Measurements from ENCODE around the gene KCNV2. TPM values are rescaled to one million over a fixed set of nuclear protein-coding genes. Genes with fewer than 3 reads are reported as not detected.

The KCNV2 gene
- total RNA-seq, 1 donor from 2014 or later, result not detected

DNA sequence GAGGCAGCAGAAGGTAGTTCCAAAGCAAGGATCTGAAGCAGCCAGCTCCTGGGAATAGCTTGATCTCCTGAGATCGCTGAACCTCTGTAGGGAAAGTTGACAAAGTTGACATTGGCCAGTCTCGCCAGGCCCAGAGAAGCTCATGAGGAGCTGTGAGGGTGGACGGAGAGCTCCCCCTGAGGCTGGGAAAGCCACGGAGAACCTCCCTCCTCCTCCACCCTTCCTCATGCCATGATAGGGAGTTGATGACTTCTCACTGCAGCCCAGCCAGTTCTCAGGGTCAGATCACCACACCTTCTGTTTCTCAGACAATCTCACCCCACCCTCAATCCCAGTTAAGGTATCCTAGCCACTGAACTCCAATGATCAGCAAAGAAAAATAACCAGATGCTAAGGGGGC is 30.4 kb upstream of the KCNV2 start:
- no peaks in the 10 kb centered on the region for H3K27me3 ChIP-seq (ENCODE audit: insufficient read depth, low read length)
- H3K4me2 ChIP-seq (ENCODE audit: low read length), result no peak overlapping the region
- Mint-ChIP-seq H3K27ac (ENCODE audit: unreplicated experiment) (no peak overlapping the region), H3K4me3 (ENCODE audit: unreplicated experiment) (no peak overlapping the region), H3K4me1 (ENCODE audit: low read depth, unreplicated experiment) (peaks cover 5% of the 10 kb centered on the region), H3K36me3 (ENCODE audit: low read depth, unreplicated experiment) (peaks cover 3% of the 10 kb centered on the region), H3K27me3 (ENCODE audit: low read depth, unreplicated experiment) (no peaks in the 10 kb centered on the region), H3K9me3 (ENCODE audit: unreplicated experiment) (no peaks in the 10 kb centered on the region)
- no peak overlapping the region for H3K4me3 ChIP-seq (ENCODE audit: insufficient read depth, low read depth, low read length)
- no peaks in the 10 kb centered on the region for H4K20me1 ChIP-seq (ENCODE audit: insufficient read depth, low read length)
- no peak overlapping the region for H2AFZ ChIP-seq (ENCODE audit: low read depth, low read length)
- H3K79me2 ChIP-seq (ENCODE audit: insufficient read depth, low read length), result no peaks in the 10 kb centered on the region
- FAIRE-seq, result no peak
- TF ChIP-seq, protein P1, sequence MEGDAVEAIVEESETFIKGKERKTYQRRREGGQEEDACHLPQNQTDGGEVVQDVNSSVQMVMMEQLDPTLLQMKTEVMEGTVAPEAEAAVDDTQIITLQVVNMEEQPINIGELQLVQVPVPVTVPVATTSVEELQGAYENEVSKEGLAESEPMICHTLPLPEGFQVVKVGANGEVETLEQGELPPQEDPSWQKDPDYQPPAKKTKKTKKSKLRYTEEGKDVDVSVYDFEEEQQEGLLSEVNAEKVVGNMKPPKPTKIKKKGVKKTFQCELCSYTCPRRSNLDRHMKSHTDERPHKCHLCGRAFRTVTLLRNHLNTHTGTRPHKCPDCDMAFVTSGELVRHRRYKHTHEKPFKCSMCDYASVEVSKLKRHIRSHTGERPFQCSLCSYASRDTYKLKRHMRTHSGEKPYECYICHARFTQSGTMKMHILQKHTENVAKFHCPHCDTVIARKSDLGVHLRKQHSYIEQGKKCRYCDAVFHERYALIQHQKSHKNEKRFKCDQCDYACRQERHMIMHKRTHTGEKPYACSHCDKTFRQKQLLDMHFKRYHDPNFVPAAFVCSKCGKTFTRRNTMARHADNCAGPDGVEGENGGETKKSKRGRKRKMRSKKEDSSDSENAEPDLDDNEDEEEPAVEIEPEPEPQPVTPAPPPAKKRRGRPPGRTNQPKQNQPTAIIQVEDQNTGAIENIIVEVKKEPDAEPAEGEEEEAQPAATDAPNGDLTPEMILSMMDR (IDR thresholded peaks at IDR 0.05; ENCODE audit: insufficient read depth, low read depth, low read length), result no peak
- no peak for TF ChIP-seq EZH2 (IDR thresholded peaks at IDR 0.05; ENCODE audit: insufficient read depth, low read length)
- H3K27ac ChIP-seq (ENCODE audit: low read depth, low read length), result no peak overlapping the region
- no peak for DNase-seq (ENCODE audit: low read depth)
- no peaks in the 10 kb centered on the region for H3K9me3 ChIP-seq (ENCODE audit: insufficient read depth, low read depth, low read length)
- H3K4me1 ChIP-seq (ENCODE audit: insufficient read depth, low read length), result no peaks in the 10 kb centered on the region
- H3K36me3 ChIP-seq (ENCODE audit: insufficient read depth, low read length), result no peaks in the 10 kb centered on the region
- no peak overlapping the region for H3K9ac ChIP-seq (ENCODE audit: low read length)

DNA sequence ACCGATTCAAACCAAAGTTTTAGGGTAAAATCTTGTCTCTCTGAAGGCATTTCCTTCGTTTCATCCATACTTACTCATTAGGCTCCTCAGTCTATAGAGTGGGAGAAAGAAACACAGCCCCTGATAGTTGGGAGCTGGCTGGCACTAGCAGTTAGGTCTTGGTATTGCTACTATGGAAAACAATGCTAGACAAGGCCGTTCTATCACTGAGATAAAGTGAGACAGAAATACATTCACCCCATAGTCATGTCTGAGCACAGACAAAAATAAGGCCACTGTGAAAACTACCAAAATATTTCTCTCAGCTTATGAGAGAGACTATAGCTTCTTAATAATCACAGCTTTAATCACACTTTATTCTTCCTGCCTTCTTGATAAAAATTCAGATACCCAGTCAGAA is 28.7 kb upstream of the KCNV2 start:
- no peaks in the 10 kb centered on the region for H3K27me3 Mint-ChIP-seq (ENCODE audit: low read depth, unreplicated experiment)
- Histone ChIP-seq H3K27ac (ENCODE audit: low read depth, low read length) (no peak overlapping the region), H3K9me3 (ENCODE audit: insufficient read depth, low read depth, low read length) (no peaks in the 10 kb centered on the region), H3K79me2 (ENCODE audit: insufficient read depth, low read length) (no peaks in the 10 kb centered on the region), H2AFZ (ENCODE audit: low read depth, low read length) (no peak overlapping the region), H3K9ac (ENCODE audit: low read length) (no peak overlapping the region), H3K4me1 (ENCODE audit: insufficient read depth, low read length) (no peaks in the 10 kb centered on the region), H3K4me2 (ENCODE audit: low read length) (no peak overlapping the region), H4K20me1 (ENCODE audit: insufficient read depth, low read length) (no peaks in the 10 kb centered on the region), H3K4me3 (ENCODE audit: insufficient read depth, low read depth, low read length) (no peak overlapping the region), H3K36me3 (ENCODE audit: insufficient read depth, low read length) (no peaks in the 10 kb centered on the region), H3K27me3 (ENCODE audit: insufficient read depth, low read length) (no peaks in the 10 kb centered on the region)
- H3K4me3 Mint-ChIP-seq (ENCODE audit: unreplicated experiment), result no peak overlapping the region
- TF ChIP-seq EZH2 (IDR thresholded peaks at IDR 0.05; ENCODE audit: insufficient read depth, low read length), result no peak
- TF ChIP-seq, protein P1 (IDR thresholded peaks at IDR 0.05; ENCODE audit: insufficient read depth, low read depth, low read length), result no peak
- FAIRE-seq (no peak), DNase-seq (ENCODE audit: low read depth) (no peak)
- H3K4me1 Mint-ChIP-seq (ENCODE audit: low read depth, unreplicated experiment), result peaks cover 5% of the 10 kb centered on the region
- peaks cover 3% of the 10 kb centered on the region for H3K36me3 Mint-ChIP-seq (ENCODE audit: low read depth, unreplicated experiment)
- H3K9me3 Mint-ChIP-seq (ENCODE audit: unreplicated experiment), result no peaks in the 10 kb centered on the region
- no peak overlapping the region for H3K27ac Mint-ChIP-seq (ENCODE audit: unreplicated experiment)

DNA sequence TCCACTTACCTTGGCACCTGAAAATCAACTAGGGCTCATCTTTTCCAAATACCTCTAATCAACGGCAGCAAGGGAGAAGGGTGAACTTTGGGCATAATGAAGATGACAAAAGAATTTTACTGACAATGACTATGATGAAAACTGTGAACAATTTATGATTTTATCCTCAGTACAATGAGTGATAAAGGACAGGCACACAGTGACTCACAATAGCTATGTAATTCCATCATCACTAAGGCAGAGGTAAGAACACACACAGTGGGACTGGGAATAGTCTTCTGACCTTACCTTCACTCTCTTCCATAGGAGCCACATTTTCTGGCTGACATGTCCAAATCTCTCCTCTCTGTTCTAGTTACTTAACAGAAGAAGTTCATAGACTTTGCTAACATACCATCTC is 26.1 kb upstream of the KCNV2 start:
- Histone ChIP-seq H3K79me2 (ENCODE audit: insufficient read depth, low read length) (no peaks in the 10 kb centered on the region), H4K20me1 (ENCODE audit: insufficient read depth, low read length) (no peaks in the 10 kb centered on the region), H3K36me3 (ENCODE audit: insufficient read depth, low read length) (no peaks in the 10 kb centered on the region), H3K4me2 (ENCODE audit: low read length) (no peak overlapping the region), H3K9ac (ENCODE audit: low read length) (no peak overlapping the region), H3K4me1 (ENCODE audit: insufficient read depth, low read length) (no peaks in the 10 kb centered on the region), H3K27me3 (ENCODE audit: insufficient read depth, low read length) (no peaks in the 10 kb centered on the region), H3K27ac (ENCODE audit: low read depth, low read length) (no peak overlapping the region), H2AFZ (ENCODE audit: low read depth, low read length) (no peak overlapping the region), H3K4me3 (ENCODE audit: insufficient read depth, low read depth, low read length) (no peak overlapping the region), H3K9me3 (ENCODE audit: insufficient read depth, low read depth, low read length) (no peaks in the 10 kb centered on the region)
- DNase-seq (ENCODE audit: low read depth), result no peak
- H3K9me3 Mint-ChIP-seq (ENCODE audit: unreplicated experiment), result no peaks in the 10 kb centered on the region
- no peak overlapping the region for H3K27ac Mint-ChIP-seq (ENCODE audit: unreplicated experiment)
- no peak overlapping the region for H3K4me3 Mint-ChIP-seq (ENCODE audit: unreplicated experiment)
- peaks cover 5% of the 10 kb centered on the region for H3K4me1 Mint-ChIP-seq (ENCODE audit: low read depth, unreplicated experiment)
- peaks cover 3% of the 10 kb centered on the region for H3K36me3 Mint-ChIP-seq (ENCODE audit: low read depth, unreplicated experiment)
- H3K27me3 Mint-ChIP-seq (ENCODE audit: low read depth, unreplicated experiment), result no peaks in the 10 kb centered on the region
- TF ChIP-seq, protein P1 (IDR thresholded peaks at IDR 0.05; ENCODE audit: insufficient read depth, low read depth, low read length), result no peak
- no peak for TF ChIP-seq EZH2 (IDR thresholded peaks at IDR 0.05; ENCODE audit: insufficient read depth, low read length)
- no peak for FAIRE-seq
